Measurements from ENCODE around the gene BIRC5.
A peak's percentile ranks its signal among the peaks of the same experiment; 100 is the strongest.

The BIRC5 gene

DNA sequence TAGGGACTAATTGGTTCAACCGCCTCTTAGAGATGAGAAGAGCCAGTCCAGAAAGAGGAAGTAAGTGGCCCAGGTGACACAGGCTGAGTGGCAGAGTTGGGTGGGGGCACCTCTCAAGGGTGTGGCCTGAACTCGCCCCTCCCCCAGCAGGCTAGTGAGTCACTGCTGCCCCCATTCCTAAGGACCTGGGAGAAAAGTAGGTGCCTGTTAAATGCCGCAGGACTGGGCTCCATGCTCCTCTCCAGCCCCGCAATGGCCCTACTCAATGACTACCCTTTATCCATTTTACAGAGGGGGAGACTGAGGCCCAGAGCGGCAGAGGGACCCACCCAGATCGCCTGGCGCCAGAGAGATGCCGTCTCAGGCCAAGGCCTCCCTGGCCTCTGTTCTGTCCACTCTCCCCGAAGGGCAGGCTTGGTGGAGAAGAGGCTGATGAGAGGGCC lies 25.5 kb downstream of the BIRC5 start:
- TF ChIP-seq, protein P1, sequence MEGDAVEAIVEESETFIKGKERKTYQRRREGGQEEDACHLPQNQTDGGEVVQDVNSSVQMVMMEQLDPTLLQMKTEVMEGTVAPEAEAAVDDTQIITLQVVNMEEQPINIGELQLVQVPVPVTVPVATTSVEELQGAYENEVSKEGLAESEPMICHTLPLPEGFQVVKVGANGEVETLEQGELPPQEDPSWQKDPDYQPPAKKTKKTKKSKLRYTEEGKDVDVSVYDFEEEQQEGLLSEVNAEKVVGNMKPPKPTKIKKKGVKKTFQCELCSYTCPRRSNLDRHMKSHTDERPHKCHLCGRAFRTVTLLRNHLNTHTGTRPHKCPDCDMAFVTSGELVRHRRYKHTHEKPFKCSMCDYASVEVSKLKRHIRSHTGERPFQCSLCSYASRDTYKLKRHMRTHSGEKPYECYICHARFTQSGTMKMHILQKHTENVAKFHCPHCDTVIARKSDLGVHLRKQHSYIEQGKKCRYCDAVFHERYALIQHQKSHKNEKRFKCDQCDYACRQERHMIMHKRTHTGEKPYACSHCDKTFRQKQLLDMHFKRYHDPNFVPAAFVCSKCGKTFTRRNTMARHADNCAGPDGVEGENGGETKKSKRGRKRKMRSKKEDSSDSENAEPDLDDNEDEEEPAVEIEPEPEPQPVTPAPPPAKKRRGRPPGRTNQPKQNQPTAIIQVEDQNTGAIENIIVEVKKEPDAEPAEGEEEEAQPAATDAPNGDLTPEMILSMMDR (conservative IDR thresholded peaks at IDR 0.05; ENCODE audit: low read length), result no peak
- no peak for TF ChIP-seq EZH2phosphoT487 (IDR thresholded peaks at IDR 0.05; ENCODE audit: borderline replicate concordance)
- Histone ChIP-seq H3K4me3 (ENCODE audit: low read length, poor library complexity, severe bottlenecking) (no peak overlapping the region), H3K27me3 (ENCODE audit: insufficient read depth, low read length, poor library complexity, severe bottlenecking) (no peaks in the 10 kb centered on the region), H3K79me2 (ENCODE audit: insufficient read depth, low read length) (no peaks in the 10 kb centered on the region), H3F3A (ENCODE audit: low read depth) (no peaks in the 10 kb centered on the region), H3K36me3 (ENCODE audit: insufficient read depth, low read length) (no peaks in the 10 kb centered on the region), H3K9me3 (ENCODE audit: insufficient read depth, low read depth, low read length) (no peaks in the 10 kb centered on the region), H3K9me2 (replicated peaks; ENCODE audit: low read depth, low read length) (no peaks in the 10 kb centered on the region), H3K4me1 (ENCODE audit: insufficient read depth, low read length, poor library complexity, severe bottlenecking) (peaks cover 15% of the 10 kb centered on the region), H3K9ac (ENCODE audit: low read depth, low read length, poor library complexity, severe bottlenecking) (no peak overlapping the region), H3K4me2 (ENCODE audit: low read depth, low read length, poor library complexity, severe bottlenecking) (no peak overlapping the region), H2AFZ (ENCODE audit: low read length) (no peak overlapping the region), H4K20me1 (ENCODE audit: insufficient read depth, low read length, poor library complexity, severe bottlenecking) (no peaks in the 10 kb centered on the region)

DNA sequence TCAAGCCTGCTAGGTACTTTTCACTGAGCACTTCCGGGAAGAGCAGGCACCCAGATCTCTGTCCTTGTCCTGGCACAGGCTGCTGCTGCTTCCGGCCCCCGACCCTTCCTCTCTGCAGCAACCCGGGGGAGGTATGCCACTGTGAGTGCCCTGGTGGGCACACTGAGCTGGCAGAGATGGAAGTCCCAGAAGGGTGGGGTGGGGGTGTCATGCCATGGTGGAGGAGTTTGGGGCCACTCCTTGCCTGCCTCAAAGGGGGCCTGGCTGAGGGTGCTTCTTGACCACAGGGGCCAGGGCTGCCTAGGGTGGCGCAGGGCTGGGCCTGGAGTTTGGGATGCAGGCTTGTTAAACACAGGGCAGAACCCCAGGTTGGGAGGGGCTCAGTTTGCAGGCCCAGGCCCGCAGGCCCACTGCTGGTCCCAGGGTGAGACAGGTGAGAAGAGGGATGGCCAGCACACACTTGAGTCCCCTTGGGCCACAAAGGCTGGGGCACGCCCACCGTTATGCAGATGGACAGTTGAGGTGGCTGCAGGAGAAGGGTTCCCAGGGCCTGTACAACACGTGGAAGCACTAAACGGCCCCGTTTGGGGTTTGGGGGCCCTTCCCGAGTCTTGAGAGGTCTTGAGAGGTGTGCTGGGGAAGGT lies 26.1 kb downstream of the BIRC5 start:
- H3F3A ChIP-seq (ENCODE audit: low read depth), result no peaks in the 10 kb centered on the region
- no peaks in the 10 kb centered on the region for H3K27me3 ChIP-seq (ENCODE audit: insufficient read depth, low read length, poor library complexity, severe bottlenecking)
- H3K79me2 ChIP-seq (ENCODE audit: insufficient read depth, low read length), result no peaks in the 10 kb centered on the region
- no peaks in the 10 kb centered on the region for H3K36me3 ChIP-seq (ENCODE audit: insufficient read depth, low read length)
- H3K9ac ChIP-seq (ENCODE audit: low read depth, low read length, poor library complexity, severe bottlenecking), result no peak overlapping the region
- no peaks in the 10 kb centered on the region for H3K9me3 ChIP-seq (ENCODE audit: insufficient read depth, low read depth, low read length)
- H3K4me1 ChIP-seq (ENCODE audit: insufficient read depth, low read length, poor library complexity, severe bottlenecking), result peaks cover 15% of the 10 kb centered on the region
- H2AFZ ChIP-seq (ENCODE audit: low read length), result no peak overlapping the region
- no peaks in the 10 kb centered on the region for H4K20me1 ChIP-seq (ENCODE audit: insufficient read depth, low read length, poor library complexity, severe bottlenecking)
- no peak overlapping the region for H3K4me2 ChIP-seq (ENCODE audit: low read depth, low read length, poor library complexity, severe bottlenecking)
- no peaks in the 10 kb centered on the region for H3K9me2 ChIP-seq (replicated peaks; ENCODE audit: low read depth, low read length)
- TF ChIP-seq EZH2phosphoT487 (IDR thresholded peaks at IDR 0.05; ENCODE audit: borderline replicate concordance), result no peak
- TF ChIP-seq, protein P1 (conservative IDR thresholded peaks at IDR 0.05; ENCODE audit: low read length), result no peak
- H3K4me3 ChIP-seq (ENCODE audit: low read length, poor library complexity, severe bottlenecking), result no peak overlapping the region

DNA sequence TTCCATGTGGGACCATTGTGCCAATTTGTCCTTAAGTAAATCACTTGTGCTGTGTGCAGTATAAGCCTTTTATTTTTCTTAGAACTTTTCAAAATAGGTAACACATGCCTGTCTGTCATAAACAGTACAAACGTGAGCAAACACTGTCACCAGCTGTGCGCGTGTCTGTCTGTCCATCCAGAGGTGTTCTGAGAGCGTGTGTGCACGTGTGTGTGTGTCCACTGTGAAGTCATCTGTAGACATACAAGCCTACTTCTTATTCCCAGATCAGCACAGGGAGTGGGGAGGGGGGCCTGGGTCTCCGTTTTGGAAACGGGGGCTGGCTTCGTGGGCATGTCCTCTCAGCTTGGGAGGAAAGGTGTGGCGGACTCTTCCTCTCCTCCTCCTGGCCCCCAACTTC lies 26.8 kb downstream of the BIRC5 start:
- TF ChIP-seq, protein P1 (conservative IDR thresholded peaks at IDR 0.05; ENCODE audit: low read length), result no peak
- no peak for TF ChIP-seq EZH2phosphoT487 (IDR thresholded peaks at IDR 0.05; ENCODE audit: borderline replicate concordance)
- Histone ChIP-seq H4K20me1 (ENCODE audit: insufficient read depth, low read length, poor library complexity, severe bottlenecking) (no peaks in the 10 kb centered on the region), H3K36me3 (ENCODE audit: insufficient read depth, low read length) (no peaks in the 10 kb centered on the region), H2AFZ (ENCODE audit: low read length) (peak overlapping the region; percentile 35; the same call in 1 of the 2 replicates), H3K4me3 (ENCODE audit: low read length, poor library complexity, severe bottlenecking) (no peak overlapping the region), H3K9me3 (ENCODE audit: insufficient read depth, low read depth, low read length) (no peaks in the 10 kb centered on the region), H3K27me3 (ENCODE audit: insufficient read depth, low read length, poor library complexity, severe bottlenecking) (no peaks in the 10 kb centered on the region), H3K79me2 (ENCODE audit: insufficient read depth, low read length) (no peaks in the 10 kb centered on the region), H3K9me2 (replicated peaks; ENCODE audit: low read depth, low read length) (no peaks in the 10 kb centered on the region), H3K4me1 (ENCODE audit: insufficient read depth, low read length, poor library complexity, severe bottlenecking) (peaks cover 15% of the 10 kb centered on the region), H3F3A (ENCODE audit: low read depth) (no peaks in the 10 kb centered on the region), H3K9ac (ENCODE audit: low read depth, low read length, poor library complexity, severe bottlenecking) (no peak overlapping the region), H3K4me2 (ENCODE audit: low read depth, low read length, poor library complexity, severe bottlenecking) (no peak overlapping the region)
